NCI-H2029 treated with DMSO at 0.1 percent for 48 hours (cell line): Measurements from ENCODE around the gene MIAT.
"Not testable (repeated sequence)": the region's sequence is repeated elsewhere in the genome, so short reads cannot be mapped to it uniquely, and the experiment has no call there.

ENCODE experiments used
- DNase-seq: peaks from one replicate; lab custom pipeline; 2025; lab: John Stamatoyannopoulos, UW

Gene MIAT

GRCh38 chr22:26700462-26700861 is 43.1 kb downstream of the MIAT start:
- no peak for DNase-seq

GRCh38 chr22:26700886-26701285 is 43.5 kb downstream of the MIAT start:
- no peak for DNase-seq

DNA sequence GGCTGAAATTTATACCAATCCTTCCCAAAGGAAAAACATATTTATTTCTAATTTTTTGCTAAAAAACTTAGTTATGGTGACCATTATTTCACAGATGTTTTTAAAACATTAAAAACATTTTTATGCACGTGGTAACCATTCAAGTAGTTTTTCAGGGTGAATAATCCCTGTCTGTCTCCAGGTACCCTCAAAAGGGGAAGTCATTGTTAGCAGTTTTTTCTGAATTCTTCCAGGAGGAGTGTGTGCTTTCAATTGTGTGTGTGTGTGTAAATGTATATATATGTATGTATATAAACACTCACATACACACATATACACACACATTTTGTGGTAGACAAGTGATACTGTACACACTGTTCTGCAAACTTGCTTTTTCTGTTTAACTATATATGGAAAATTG is 43.9 kb downstream of the MIAT start:
- DNase-seq, result no peak

DNA sequence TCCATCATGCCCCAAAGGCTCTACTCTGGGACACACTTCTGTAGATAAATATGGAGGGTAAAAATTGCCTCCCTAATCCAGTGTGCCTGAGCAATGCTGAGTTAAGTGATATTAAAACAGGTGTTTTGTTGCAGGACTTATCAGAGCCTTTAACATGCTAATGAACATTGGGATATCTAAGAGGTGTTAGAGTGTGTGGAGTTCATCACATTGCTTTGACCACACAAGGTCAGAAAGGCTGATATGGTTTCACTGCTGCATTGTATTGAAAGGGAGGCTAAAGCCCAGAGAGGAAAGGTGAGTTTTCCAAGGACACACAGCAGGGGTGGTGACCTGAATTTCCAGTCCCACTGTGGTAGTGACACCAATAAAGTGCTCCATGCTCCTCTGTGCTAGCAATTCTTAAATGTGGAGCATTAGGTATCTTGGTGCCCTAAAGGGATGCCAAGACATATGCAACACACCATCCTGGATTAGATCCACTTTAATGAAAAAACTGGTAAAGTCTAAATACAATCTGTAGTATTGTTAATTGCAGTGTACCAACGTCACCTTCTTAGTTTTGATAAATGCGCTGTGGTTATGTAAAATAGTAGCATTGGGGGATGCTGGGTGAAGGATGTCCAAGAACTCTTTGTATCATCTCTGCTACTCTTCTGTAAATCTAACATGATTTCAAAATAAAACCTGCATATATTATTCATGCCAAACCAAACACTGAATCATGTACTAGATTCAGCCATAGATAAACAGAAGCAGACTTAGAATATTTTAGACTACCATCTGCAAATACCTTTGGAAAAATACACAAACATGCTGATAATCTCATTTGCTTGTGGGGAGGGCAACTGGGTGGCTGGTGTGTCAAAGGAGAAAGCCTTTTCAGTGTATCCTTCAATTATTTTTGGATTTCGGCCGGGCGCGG is 45.8 kb downstream of the MIAT start:
- DNase-seq, result no peak

DNA sequence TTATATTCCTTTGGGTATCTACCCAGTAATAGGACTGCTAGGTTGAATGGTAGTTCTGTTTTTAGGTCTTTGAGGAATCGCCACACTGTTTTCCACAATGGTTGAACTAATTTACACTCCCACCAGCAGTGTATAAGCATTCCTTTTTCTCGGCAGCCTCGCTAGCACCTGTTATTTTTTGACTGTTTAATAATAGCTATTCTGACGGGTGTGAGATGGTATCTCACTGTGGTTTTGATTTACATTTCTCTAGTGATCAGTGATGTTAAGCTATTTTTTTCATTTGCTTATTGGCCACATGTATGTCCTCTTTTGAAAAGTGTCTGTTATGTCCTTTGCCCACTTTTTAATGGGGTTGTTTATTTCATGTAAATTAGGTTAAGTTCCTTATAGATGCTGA is 48.0 kb downstream of the MIAT start:
- DNase-seq, result not testable (repeated sequence)

DNA sequence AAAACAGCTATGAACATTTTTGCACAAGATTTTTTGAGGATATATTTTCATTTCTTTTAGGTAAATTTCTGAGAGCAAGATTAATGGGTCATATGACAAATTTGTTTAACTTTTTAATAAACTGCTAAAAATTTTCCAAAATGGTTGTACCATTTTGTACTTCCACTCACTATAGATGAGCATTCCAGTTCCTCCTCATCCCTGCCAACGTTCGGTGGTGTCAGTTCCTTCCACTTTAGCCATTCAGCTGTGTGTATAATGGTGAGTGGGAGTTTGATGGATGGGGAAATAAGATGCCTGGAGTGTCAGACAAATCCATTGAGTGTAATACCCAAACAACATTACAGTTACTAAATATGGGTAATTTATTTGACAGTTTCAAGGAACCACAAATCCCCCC is 49.7 kb downstream of the MIAT start:
- no peak for DNase-seq

GRCh38 chr22:26707581-26707980 is 50.2 kb downstream of the MIAT start:
- peak; percentile 6 for DNase-seq

DNA sequence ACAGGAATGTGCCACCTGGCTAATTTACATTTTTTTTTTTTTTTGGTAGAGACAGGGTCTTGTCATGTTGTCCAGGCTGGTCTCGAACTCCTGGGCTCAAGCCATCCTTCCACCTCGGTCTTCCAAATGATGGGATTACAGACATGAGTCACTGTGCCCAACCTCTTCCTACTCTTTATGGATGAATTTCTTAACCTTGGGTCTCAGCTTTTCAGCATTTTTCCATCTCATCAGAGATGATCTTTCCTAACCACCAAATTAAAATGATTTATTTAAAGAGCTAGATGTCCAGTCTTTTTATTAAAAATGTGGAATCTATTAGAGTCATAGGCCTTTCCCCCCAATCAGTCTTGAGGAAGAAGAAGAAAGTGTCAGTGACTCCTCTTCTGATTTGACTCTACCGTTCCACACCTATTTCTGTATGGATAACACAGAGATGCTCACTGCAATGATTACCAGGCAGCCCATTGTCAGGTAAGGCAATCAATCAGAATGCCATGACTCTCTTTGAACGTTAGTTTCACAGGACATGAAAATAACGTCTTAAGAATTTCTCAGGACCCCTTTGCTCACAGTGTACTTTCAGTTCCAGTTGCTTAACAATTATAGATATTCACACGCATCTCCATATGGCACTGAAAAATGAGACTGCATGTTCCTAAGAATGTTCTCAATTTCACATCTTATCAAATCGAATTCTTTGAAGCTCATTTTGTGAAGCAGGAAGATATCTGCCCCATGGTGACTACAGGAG is 51.0 kb downstream of the MIAT start:
- no peak for DNase-seq

DNA sequence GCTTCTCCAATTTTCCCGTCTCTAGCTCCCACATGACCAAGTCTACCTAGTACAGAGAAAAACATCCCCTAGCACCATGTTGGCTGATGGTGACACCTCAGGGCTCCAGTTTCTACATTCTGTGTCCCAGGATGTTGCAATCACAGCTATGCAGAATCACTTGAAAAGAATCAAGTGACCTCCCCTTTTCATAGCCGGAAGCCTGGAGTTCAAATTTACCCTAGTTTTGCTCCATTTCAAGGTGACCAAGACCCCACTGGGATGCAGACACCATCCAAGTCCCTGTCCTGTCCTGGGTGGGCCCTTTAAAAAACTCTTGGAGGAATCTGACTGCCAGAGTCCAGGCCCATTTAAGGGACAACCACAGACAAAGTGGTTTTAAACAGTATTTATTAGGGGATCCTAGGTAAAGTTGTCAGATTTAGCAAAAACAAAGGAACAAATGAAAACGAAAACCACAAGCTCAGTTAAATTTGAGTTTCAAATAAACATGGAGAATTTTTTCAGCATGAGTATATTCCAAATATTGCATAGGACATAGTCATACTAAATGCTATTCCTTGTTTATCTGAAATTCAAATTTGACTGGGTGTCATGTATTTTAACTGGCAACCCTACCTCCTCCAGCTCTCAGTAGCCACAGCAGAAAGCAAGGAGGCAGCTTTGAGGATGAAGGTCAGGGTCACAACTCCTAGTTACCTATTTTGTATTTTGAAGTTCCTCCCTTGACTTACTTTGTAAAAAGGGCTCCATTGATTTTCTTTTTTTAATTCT is 52.4 kb downstream of the MIAT start:
- no peak for DNase-seq

- DNase-seq, result no peak
Measured at GRCh38 chr22:26711205-26711963, 54.0 kb downstream of the MIAT start.

DNA sequence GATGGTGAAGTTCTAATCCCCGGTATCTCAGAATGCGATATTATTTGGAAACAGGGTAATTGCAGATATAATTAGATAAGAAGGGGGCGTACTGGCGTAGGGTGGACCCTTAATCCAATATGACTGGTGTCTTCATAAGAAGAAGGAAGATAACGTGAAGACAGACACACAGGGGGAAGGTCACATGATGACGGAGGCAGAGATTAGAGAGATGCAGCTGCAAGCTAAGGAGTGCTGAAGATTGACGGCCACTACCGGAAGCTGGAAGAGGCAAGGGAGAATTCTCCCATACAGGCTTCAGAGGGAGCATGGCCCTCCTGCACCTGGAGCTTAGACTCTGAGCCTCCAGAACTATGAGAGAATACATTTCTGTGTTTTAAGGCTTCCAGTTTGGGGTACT is 54.8 kb downstream of the MIAT start:
- DNase-seq, result no peak

DNA sequence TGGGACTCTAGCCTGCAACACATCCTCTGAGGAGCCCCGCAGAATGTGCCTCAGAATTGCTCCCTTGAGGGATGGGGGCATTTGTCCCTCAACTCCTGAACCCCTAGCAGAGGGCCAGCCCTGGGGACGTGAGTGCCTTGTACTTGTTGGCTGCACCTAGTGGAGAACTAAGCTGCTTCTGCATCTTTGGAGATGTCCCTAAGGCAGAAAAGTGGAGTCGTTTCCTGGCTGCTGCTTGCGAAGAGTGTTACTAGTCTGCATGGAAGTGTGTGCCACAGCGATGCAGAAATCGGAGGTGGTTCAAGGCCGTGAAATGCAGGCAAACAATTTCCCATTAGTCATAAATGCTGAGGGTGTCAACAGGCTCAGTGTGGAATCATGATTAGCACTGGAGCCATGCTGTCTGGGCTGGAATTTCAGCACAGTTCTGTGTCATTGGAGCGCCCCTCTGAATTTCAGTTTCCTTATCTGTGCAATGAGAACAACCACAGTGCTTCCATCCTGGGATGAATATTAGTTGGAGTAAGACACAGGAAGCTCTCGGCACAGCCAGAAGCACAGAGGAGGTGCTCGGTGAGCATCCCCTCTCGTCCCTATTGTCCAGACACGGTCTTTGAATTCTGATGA is 56.5 kb downstream of the MIAT start:
- no peak for DNase-seq

GRCh38 chr22:26714971-26715370 is 57.6 kb downstream of the MIAT start:
- no peak for DNase-seq

DNA sequence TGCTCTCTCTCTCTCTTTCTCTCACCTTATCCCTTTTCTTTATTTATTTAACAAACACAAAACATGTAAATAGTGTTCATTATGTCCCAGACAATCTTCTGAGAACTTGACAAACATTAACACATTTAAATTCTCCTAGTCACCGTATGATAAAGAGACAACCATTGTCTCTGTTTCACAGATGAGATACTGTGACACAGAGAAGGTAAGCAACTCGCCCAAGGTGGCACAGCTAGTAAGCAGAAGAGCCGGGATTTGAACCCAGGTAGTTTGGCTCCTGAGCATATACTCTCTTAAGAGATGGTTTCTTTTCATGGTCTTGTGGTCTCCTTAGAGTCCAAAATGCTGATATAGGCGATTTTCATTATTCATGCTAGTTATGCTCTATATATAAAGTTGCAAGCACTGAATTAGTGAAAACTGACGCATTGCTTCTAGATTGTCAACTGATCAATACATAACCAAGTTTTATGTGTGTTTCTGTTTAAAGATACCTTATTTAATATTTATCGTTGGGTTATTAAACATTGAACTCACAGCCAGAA is 58.1 kb downstream of the MIAT start:
- no peak for DNase-seq

GRCh38 chr22:26718488-26718887 is 61.1 kb downstream of the MIAT start:
- DNase-seq, result no peak

- no peak for DNase-seq
Measured at GRCh38 chr22:26718905-26719304, 61.5 kb downstream of the MIAT start.

- DNase-seq, result no peak
Measured at GRCh38 chr22:26722159-26722558, 64.8 kb downstream of the MIAT start.

GRCh38 chr22:26724414-26724813 is 67.0 kb downstream of the MIAT start:
- DNase-seq, result no peak

GRCh38 chr22:26725012-26725676 is 67.8 kb downstream of the MIAT start:
- no peak for DNase-seq
